DMS 273 treated with DMSO at 0.1 percent for 48 hours (cell line): ENCODE measurements around the gene SPATA16.
"Not testable (repeated sequence)": the region's sequence is repeated elsewhere in the genome, so short reads cannot be mapped to it uniquely, and the experiment has no call there.

Source experiments
- DNase-seq: peaks from one replicate; lab custom pipeline; 2025; lab: John Stamatoyannopoulos, UW

The SPATA16 gene

GRCh38 chr3:172946061-172946460 is 195.0 kb downstream of the SPATA16 start:
- DNase-seq, result no peak

GRCh38 chr3:172939651-172940293 is 201.3 kb downstream of the SPATA16 start:
- DNase-seq, result no peak

DNA sequence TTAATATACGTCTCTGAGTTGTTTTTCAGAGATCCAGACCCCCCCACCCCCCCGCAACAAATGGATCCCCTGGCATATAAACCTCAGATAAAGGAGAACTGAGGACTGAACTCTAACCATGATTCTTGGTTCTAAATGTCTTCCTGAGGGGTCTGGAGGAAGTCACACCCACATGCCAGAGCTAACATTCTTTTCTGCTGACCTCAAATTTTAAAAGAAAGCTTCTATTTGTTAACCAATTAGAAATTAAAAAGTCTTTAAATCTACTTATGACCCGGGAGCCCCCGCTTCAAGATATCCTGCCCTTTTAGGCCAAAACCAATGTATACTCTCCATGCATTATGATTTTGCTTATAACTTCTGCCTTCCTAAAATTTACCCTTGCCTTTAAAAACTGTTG is 202.2 kb downstream of the SPATA16 start:
- DNase-seq, result no peak

DNA sequence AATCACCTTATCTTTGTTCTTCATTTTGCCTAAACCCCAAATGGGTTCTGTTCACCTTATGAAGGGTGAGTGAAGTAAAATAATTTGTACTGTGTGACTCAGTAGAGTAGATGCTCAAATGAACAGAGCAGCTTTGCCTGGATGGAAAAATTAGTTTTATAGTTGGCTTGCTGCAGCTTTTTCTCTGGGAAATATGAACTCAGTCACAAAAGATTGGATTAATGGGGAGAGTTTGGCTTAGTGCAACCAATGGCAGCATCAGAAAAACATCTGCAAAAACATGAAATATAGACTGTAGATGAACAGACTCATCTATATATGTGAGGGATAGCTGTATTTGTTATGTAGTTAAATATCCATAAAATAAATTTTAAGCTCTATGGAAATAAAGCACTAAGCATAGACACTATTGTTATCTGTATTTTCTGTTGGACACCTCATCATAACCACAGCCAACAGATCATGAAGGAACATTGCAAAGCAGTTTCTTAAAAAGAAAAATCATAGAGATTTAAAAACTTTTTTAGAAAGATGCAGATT is 209.2 kb downstream of the SPATA16 start:
- DNase-seq, result no peak

- no peak for DNase-seq
These were observed 211.6 kb downstream of the SPATA16 start for GRCh38 chr3:172929451-172929850.

- DNase-seq, result no peak
These were observed 216.5 kb downstream of the SPATA16 start for GRCh38 chr3:172924546-172924945.

DNA sequence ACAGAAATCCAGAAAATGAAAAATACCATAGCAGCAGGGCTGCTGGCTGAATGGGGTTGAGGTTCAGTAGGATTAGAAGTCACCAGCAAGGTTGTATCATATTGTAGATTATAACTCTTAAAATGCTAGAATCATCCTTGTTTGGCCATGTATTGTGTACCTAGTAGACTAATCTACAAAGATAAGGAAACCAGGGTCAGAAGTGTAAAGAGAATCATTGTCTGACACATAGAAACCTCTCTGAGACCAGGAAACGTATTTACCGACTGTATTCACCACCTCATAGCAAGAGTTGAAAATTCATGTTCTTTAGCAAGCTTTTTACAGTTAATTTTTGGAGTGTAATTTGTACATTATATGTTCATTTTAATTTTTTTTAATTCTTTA is 221.7 kb downstream of the SPATA16 start:
- DNase-seq, result no peak

DNA sequence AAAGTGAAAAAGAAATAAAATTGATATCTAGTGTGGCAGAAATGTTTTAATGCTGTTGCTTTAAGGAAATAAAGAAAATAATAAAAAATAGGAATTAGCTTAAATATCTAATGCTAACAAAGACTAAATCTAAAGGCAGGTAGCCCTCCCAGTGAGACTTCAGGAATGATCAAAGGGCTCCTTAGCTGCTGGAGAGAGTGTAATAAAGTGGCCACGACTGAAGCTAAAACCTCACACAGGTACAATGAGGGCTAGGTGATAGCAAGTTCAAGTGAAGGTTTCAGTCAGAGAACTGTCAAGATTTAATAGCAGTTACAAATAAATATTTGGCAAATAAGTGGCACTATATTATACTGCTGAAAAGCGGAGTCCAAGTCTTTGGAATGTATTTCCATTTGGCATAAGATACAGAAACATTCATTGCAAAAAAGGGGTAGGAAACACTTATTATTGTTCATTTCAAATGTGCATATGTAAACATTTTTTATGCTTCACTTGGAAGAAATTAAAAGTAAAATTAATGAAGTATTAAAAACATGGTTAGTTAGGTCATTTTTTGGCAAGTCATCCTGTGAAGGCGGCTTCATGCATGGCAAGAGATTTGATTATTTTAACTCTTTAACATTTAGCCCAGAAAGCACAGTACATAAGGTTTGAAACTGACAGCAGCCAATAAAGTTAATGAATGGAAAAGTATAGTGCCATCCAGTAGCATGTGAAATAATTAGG is 222.3 kb downstream of the SPATA16 start:
- no peak for DNase-seq

DNA sequence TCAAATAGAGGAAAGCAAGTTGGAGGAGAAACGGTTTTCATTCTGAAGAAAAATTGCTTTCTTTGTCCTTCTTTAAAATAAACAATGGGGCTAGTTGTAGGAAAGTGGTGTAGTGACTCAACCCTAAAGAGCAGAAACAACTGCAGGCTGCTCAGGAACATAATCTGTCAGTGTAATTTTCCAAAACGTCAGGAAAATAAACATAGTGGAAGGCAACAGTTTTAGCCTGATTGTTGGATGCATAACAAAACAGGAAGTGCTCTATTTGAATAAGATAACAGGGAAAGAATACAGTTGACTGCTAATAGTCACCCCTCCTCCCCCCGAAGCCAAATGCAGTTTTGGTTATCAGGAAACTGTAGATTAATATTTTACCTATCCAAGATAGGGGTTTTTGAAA is 222.9 kb downstream of the SPATA16 start:
- no peak for DNase-seq

- no peak for DNase-seq
These were observed 225.0 kb downstream of the SPATA16 start for GRCh38 chr3:172915911-172916514.

DNA sequence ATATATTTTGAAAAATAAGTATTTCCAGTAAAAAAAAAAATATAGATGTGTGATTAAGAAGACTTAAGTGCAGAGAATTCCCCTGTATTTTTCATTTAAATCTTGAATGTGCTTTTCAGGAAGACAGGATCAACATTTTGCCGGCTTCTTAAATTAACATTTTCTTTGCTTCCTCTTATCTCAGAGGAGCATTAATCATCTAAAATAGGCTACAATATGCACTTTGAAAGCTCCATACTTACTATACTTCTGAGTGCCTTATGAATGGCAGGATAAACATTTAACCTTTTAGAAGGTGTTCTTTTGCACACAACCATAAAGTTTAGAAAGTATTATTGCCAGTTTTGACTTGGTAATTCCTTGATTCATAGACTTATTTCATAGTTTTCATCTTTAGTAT is 226.2 kb downstream of the SPATA16 start:
- DNase-seq, result no peak

- no peak for DNase-seq
These were observed 227.0 kb downstream of the SPATA16 start for GRCh38 chr3:172913911-172914655.

DNA sequence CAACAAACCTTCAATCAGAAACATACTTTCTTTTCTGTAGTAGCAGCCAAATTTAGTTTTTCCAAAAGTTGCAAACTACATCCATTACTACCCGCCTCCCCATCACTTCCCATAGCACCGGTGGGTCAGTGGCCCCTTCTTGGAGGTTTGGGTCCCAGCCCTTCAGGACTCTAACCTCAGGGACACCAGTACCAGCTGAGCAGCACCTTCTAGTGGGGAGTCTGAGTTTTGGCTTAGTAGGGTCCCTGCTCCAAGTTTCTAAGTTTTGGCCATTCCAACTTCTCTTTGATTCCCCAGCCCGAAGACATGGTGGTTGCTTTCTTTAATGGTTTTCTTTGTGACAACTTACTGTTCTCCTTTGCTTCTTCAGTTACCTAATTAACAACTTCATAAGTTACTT is 229.9 kb downstream of the SPATA16 start:
- DNase-seq, result no peak

DNA sequence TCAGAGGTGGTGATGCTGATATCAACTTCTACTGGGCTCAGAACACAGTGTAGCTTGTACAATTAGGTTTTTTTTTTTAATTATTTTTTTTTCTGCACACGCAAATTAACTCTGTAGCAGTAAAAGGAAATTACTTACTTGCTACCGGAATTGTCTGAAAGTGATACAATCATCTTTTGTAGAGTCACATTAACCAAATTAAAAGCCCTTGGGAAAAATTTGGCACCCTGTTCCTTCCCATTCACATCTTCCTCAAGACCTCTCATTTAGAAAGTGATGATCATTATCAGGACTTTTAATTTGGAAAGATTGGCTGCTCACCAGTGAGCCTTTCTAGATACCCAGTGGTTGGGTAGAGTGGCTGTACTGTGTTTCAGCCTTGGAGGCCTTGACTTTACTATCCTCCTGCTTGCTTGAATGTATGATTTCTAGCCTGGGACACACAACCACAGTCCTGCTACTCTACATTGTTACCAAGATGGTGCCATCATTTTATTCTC is 232.2 kb downstream of the SPATA16 start:
- DNase-seq, result no peak

DNA sequence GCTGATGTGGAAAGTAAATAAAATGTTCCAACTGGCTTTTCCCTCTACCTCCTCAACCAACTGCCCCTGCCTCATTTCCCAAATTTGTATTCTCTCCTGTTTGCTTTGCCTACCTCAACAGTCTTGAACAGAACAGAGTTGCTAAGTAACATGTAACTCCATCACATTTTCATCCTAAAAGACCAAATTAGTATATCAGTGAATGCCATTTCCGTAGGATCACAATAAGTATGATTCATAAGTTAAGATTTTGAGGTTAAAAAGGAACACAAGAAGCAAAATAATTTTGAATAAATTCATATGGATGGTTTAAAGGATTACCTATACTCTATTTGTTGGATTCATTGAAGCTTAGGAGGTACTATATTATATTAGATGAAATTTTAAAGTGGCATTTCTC is 235.6 kb downstream of the SPATA16 start:
- DNase-seq, result no peak

GRCh38 chr3:172904711-172905373 is 236.2 kb downstream of the SPATA16 start:
- DNase-seq, result no peak

DNA sequence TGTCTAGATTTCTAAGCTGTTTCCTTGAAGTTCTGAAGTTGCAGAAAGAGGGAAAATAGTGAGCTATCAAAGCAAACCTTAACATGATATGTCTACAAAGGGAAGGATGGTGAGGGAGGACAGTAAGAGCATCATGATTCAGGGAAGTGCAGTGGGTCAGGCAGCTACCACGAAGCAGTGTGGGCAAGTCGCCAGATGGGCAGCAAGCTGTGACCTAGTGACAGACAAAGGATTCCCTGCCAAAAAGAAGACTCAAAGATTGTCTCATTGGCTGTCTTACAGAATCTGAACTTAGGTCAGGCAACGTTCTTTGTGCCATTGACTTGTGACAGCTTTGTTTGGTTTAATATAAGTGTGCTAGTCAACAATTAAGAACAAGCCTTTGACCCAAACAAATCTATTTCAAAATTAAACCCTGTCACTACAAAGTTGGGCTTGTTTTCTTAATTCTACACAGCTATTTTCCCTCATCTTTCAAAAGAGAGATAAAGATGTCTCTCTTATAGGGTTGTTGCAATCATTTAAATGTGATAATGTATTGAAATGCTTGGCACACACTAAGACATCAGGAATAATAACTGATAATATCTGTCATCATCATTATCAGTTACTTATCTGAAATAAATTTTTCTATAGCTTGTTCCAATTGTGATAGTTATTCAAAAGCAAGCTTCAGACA is 237.3 kb downstream of the SPATA16 start:
- no peak for DNase-seq

DNA sequence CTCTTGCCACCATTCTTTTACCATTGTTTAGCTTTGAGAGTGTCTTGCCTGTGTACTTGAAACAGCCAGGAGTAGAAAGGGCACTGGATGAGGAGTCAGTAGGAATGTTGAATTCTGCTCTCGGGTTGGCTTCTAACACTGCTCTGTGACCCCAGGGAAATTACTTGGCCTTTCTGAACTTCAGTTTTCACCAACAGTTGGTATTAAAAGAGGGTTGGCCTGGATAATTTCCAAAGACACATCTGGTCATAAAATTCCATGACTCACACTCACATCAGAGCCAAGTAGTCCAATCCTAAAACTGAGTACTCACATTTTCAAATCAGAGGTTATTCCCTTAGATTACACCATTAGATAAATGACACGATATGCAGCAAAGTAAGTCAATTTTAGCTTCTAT is 248.9 kb downstream of the SPATA16 start:
- no peak for DNase-seq

- no peak for DNase-seq
These were observed 255.3 kb downstream of the SPATA16 start for GRCh38 chr3:172885704-172886103.

- no peak for DNase-seq
These were observed 258.5 kb downstream of the SPATA16 start for GRCh38 chr3:172882563-172882962.

- DNase-seq, result not testable (repeated sequence)
These were observed 261.7 kb downstream of the SPATA16 start for GRCh38 chr3:172879381-172879780.
